Stimulated activated CD4-positive, alpha-beta T cell treated with anti-CD3 and anti-CD28 coated beads, Interleukin-1b, Interleukin-23, amount 100 ng/mL, for 48 hours (primary cell): ENCODE measurements around the gene MGLL.

ENCODE experiments used
- DNase-seq: peaks from one replicate; pipeline ENCODE4 v3.0.0-alpha.2; 2020

Gene MGLL

DNA sequence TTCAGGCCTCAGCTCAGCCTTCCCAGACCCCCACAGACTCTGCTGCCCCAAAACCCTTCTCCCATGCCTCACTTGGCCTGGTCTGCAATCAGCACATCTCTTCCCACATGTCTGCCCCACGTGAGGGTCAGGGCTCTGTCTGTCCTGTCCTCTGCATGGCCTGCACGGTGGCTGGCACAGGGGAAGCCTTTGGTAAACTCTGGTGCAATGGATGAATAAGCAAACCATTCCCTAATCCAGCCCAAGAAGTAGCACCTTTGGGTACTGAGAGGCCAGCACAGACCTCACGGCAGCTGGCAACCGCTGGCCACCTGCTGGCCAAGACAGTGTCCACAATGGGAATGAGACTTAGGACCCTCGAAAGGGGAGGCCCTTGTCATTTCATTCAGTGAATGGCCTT, 121.9 kb downstream of the MGLL start:
- DNase-seq = no peak

- DNase-seq = no peak
Measured at GRCh38 chr3:127699416-127700300, 122.7 kb downstream of the MGLL start.

- DNase-seq = no peak
Measured at GRCh38 chr3:127698691-127699415, 123.5 kb downstream of the MGLL start.

DNA sequence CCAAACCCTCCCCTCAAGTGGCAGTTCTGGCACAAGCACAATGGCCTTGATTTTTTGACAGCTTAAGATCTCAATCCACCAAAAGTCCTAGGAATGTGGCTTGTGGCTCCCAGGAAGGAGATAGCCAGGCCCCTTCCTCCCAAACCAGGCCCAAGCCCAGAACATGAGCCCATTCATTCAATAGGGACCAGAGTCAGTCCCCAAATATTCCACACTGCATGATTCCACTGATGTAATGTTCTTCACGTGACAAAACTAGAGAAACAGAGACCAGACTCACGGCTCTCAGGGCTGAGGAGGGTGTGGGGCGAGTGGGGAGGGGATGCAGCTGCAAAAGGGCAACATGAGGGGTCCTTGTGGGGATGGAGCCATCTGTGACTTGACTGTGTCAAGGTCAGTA, 124.0 kb downstream of the MGLL start:
- DNase-seq = no peak

GRCh38 chr3:127697551-127698240, 124.6 kb downstream of the MGLL start:
- DNase-seq = peak; percentile 54

GRCh38 chr3:127694467-127695215, 127.7 kb downstream of the MGLL start:
- DNase-seq = peak; percentile 29

DNA sequence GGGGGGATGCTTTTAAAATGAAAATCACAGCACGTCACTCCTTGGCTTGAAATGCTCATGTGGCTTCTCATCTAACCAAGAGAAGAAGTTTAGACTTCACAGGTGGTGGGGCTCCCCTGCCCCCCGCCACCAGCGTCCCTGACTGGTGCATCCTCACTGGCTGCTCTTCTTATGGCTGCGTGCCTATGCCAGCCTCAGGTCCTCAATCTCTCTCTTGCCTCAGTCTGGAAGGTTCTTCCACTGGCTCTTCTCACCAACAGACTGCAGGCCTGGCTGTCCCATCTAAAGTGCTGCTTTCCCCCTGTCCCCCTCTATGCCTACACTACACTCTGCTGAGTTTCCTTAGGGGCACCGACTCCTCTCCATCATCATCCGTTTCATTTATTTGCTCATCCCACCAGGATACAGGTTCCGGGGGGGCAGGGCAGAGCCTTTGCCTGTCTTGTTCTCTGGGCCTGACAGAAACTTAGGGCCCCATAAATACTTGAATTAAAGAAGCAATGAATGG, 128.9 kb downstream of the MGLL start:
- DNase-seq = no peak

- no peak for DNase-seq
Measured at GRCh38 chr3:127692501-127693335, 129.6 kb downstream of the MGLL start.

DNA sequence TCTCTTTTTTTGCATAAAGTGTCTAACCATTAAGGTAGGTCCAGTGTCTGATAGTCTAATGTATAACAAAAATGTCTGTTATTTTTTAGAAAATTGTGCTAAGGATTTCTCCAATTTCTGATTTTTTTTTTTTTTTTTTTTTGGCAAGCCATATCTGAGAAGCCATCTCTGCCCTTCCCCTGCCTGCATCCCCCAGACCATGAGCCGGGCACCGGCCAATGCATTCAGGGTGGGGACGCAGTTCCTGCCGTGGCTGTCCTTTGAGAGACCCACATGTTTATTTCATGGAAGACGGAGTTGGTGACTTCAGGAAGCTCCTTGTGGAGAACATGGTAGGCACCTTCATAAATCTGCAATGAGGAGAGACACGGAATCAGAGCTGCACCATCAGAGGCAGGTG, 130.3 kb downstream of the MGLL start:
- DNase-seq = no peak

DNA sequence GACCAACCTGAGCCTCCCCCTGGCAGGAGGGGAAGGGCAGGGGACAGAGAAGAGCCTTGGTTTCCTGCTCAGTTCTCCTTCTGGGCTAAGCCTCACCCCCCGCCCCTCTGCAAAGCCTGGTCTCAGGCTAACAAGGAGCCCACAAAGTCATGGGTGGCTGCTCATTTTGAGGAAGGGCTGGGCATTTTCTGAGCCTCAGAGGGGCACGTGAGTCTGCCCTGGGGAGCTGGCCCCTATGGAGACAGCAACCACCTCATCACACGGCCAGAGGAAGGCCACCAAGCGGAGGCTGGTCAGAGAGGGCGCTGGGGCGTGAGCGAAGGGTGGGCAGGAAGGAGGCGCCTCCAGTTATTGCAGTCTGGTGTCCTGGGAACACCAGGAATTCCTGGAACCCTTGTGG, 130.8 kb downstream of the MGLL start:
- no peak for DNase-seq

- DNase-seq = no peak
Measured at GRCh38 chr3:127690823-127691452, 131.4 kb downstream of the MGLL start.

GRCh38 chr3:127690106-127690505, 132.2 kb downstream of the MGLL start:
- no peak for DNase-seq

DNA sequence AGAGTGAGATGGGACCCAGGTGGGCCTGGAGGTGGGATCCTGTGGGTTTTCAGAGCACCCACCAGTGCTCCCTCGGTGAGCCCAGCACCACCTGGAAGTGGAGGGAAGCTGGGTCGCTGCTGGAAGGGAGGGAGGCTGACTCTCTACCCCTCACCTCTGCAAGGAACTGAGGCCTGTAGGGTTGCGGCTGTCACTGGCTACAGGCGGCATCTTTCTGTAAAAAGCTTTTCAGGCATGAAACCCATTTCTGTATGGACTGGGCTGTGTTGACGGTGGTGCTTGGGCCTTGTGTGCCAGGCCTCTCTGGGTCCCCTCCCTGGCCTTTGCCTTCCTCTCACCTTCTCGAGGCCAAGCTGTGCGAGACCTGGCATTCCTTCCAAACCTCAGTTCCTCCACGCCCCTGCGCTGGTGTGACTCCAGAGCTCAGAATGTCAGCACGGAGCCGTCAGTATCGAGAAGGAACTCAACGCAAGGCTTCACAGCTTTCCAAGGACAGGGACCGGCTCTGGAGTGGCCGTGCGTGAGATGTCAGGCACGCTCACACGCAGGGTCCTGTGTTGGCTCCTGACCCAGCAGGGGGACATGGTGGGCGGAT, 133.0 kb downstream of the MGLL start:
- no peak for DNase-seq

DNA sequence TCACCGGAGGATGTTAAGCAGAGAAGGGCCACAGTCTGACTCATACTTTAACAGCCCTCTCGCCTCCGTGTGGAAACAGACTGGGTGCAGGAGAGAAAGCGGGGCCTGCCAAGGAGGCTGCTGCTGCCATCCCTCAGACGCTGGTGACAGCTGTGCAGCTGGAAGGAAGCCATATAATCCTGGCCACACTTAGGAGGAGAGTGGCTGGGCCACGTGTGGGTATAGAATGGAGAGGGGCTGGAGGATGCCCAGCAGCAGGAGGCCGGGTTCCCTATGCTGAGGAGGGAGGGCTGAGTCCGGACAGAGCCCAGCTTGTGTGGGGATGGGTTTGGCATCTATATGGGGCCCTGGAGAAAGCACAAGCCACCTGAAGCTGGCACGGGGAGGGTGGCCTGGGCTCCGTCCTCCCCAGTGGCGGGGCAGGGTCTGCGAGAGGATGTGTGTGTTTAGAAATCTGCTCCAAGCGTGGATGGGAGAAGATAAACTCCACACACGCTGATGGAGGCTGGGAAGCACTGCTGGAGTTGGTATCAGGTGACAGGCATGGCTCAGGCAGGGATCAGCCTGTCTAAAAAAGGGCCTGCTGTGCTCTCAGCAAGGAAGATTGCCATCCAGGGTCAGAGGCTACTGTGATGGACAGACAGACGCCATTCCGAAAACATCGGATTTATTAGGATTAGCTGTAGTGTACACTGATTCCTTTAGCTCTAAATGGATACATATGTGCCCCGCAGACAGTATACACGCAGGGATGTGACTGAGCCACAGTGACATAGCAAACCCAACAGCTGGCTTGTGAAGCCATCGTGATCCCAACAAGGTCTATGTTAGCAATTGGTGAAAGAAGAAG, 133.7 kb downstream of the MGLL start:
- DNase-seq = no peak

GRCh38 chr3:127688022-127688415, 134.3 kb downstream of the MGLL start:
- no peak for DNase-seq

DNA sequence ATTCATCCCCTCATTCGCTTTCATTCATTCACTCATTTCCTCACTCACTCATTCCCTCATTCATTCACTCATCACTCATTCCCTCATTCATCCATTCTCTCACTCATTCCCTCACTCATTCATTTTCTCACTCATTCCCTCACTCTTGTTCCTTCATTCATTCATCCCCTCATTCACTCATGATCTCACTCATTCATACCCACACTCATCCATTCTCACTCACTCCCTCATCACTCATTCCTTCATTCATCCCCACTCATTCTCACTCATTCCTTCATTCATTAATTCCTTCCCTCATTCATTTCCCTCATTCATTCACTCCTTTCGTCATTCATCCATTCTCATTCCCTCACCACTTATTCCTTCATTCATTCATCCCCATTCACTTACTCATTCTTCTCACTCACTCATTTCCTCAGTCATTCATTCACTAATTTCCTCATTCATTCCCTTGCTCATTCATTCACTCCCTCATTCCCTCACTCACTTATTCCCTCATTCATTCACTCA, 135.0 kb downstream of the MGLL start:
- no peak for DNase-seq

DNA sequence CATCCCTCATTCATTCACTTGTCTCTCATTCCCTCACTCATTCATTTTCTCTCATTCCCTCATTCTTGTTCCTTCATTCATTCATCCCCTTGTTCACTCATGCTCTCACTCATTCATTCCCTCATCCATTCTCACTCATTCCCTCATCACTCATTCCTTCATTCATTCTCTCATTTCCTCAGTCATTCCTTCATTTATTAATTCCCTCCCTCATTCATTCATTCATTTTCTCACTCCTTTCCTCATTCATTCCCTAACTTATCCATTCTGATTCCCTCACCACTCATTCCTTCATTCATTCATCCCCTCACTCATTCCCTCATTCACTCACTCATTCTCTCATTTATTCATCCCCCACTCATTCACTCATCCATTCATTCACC, 135.8 kb downstream of the MGLL start:
- DNase-seq = no peak

DNA sequence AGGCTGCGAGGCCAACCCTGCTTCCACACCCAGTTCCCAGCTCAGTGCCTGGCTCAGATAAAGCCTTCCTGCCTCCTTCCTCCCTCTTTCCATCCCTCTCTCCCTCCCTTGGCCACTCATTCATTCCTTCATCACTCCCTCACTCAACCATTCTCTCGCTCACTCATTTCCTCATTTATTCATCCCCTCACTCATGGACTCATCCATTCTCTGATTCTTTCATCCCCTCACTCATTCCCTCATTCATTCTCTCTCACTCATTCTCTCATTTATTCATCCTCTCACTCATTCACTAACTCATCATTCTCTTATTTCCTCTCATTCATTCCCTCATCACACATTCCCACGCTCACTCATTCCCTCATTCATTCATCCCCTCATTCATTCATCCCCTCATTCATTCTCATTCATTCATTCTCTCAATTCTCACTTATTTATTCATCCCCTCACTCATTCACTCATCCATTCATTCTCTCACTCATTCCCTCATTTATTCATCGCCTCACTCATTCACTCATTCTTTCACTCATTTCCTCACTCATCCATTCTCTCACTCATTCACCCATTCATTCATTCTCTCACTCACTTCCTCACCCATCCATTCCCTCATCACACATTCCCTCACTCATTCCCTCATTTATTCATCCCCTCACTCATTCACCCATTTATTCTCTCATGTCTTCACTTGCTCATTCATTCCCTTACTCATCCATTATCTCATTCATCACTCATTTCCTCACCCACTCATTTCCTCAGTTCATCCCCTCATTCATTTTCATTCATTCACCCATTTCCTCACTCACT, 136.4 kb downstream of the MGLL start:
- DNase-seq = no peak
